ENCODE data around the gene RNF217.

DNA sequence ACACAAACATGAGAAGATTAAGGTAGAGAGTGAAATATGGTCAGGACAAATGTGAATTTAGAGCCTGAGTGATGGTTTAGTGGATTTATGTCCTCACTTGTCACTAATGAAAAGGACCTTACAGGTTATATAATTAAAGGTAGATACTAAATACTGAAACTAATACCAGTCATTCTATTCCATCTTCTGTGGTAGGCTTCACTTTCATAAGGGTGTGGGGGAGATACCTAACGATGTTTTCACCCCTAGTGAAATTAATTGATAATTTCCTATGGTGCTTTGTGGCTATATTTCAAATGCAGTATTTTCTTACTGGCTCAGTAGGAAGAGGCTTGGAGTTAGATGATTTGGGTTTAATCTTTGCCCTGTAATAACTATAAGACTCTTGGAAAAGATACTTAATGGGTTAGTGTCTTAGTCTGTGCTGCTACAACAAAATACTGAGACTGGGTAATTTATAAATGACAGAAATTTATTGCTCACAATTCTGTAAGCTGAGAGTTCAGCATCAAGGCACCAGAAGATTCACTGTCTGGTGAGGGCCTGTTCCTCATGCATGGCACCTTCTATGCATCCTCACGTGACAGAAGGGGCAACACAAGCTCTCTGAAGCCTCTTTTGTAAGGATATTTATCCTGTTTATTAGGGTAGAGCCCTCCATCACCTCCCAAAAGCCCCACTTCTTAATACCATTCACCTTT, 21.3 kb downstream of the RNF217 start:
- TF ChIP-seq POLR2AphosphoS5 (IDR thresholded peaks at IDR 0.05; ENCODE audit: low read depth, low read length) (no peak), TAF1 (IDR thresholded peaks at IDR 0.05; ENCODE audit: borderline replicate concordance, low read depth, low read length) (no peak)

Measured in GM12892 (cell line).